HG03103 (cell line): Measurements from ENCODE around the gene CCNF.
"Not testable (repeated sequence)": the region's sequence is repeated elsewhere in the genome, so short reads cannot be mapped to it uniquely, and the experiment has no call there.

Source experiments
- ATAC-seq: cut with Tn5 transposase; IDR thresholded peaks from one replicate; pipeline ENCODE4 v1.9.1; 2021; ENCODE audit warnings: low read depth; ENCODE audit not compliant: unreplicated experiment

The CCNF gene, protein sequence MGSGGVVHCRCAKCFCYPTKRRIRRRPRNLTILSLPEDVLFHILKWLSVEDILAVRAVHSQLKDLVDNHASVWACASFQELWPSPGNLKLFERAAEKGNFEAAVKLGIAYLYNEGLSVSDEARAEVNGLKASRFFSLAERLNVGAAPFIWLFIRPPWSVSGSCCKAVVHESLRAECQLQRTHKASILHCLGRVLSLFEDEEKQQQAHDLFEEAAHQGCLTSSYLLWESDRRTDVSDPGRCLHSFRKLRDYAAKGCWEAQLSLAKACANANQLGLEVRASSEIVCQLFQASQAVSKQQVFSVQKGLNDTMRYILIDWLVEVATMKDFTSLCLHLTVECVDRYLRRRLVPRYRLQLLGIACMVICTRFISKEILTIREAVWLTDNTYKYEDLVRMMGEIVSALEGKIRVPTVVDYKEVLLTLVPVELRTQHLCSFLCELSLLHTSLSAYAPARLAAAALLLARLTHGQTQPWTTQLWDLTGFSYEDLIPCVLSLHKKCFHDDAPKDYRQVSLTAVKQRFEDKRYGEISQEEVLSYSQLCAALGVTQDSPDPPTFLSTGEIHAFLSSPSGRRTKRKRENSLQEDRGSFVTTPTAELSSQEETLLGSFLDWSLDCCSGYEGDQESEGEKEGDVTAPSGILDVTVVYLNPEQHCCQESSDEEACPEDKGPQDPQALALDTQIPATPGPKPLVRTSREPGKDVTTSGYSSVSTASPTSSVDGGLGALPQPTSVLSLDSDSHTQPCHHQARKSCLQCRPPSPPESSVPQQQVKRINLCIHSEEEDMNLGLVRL

GRCh38 chr16:2429034-2429770, at the start of gene CCNF:
Gene CCNF, plus strand, starts transcription at chr16:2429447. Its CDS starts 35 bp downstream, at chr16:2429482.
- peak; percentile 78 for ATAC-seq

- ATAC-seq, result no peak
These were observed 45.7 kb upstream of the CCNF start for GRCh38 chr16:2383501-2383900.

DNA sequence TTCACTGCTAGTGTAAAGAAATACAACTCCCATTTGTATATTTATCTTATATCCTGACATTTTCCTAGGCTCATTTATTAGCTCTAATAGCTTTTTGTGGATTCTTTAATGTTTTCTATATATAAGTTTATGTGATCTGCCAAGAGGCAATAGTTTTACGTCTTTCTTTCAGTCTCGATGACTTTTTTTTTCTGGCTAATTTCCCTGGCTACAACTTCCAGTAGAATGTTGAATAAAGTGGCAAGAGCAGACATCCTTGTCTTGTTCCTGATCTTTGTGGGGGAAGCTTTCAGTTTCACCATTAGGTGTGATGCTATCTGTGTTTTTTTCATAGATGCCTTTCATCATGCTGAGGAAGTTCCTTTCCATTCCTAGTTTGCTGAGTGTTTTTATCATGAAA, 44.8 kb upstream of the CCNF start:
- ATAC-seq, result no peak

- ATAC-seq, result no peak
These were observed 43.9 kb upstream of the CCNF start for GRCh38 chr16:2385190-2385836.

DNA sequence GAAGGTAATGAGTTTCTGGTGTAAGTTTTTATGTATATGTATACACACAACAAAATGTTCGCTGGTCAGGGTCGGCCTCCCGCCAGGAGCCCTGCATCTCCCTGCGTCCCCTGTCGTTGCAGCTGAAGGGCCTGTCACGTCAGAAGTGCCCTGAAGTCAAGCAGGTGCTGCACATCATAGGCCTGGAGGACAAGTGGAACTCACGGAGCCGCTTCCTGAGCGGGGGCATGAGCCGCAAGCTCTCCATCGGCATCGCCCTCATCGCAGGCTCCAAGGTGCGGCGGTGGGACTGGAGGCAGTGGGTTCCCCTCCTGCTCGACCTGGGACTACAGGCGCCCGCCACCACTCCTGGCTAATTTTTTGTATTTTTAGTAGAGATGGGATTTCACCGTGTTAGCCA, 43.3 kb upstream of the CCNF start:
- ATAC-seq, result not testable (repeated sequence)

DNA sequence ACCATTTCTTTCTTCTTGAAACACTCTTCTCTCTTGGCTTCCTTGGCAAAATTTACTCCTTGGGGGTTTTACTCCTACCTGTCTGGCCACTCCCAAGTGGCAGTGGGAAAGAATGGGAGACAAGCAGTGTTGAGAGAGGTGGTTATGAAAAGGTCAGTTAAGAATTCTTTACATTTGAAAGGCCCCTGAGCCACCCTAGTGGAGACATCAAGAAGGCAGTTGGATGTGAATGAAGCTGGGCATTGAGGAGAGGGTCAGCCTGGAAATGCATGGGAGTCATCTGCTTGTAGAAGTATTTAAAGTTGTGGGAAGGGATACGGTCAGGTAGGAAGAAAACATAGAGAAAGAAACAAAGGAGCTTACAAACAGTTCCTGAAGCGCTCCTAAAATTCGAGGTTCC, 42.3 kb upstream of the CCNF start:
- no peak for ATAC-seq

DNA sequence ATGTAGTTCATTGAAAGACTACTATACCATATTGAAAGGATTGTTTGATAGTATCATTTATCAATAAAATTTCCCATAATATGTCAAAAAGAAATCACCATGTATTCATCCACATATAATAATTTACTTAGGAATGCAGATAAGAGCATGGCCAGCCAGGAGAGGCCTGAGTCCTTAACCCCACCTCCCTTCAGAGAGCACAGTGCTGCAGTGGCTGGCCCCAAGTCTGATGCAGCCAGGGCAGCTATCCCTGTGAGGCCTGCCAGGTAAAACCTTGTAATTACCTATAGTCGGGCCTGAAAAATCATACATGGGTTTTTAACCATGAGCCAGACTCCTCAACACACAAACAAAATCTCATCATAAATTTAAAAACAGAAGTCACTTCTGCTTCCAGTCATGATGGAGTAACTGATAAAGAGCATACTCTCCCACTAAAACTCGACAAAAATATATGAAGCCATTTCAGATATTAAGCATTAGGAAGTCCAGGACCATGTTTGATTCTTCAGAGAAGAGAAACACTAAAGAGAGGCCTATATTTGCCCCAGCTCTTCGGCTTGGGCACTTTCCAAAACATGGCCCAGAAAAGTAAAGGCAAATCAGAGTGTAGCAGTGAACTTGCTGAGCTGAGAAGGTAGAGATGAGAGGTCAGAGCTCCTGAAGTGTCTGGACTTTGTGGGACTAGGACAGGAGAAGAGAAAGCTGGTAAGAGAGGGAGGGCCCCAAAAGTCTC, 40.9 kb upstream of the CCNF start:
- ATAC-seq, result no peak

DNA sequence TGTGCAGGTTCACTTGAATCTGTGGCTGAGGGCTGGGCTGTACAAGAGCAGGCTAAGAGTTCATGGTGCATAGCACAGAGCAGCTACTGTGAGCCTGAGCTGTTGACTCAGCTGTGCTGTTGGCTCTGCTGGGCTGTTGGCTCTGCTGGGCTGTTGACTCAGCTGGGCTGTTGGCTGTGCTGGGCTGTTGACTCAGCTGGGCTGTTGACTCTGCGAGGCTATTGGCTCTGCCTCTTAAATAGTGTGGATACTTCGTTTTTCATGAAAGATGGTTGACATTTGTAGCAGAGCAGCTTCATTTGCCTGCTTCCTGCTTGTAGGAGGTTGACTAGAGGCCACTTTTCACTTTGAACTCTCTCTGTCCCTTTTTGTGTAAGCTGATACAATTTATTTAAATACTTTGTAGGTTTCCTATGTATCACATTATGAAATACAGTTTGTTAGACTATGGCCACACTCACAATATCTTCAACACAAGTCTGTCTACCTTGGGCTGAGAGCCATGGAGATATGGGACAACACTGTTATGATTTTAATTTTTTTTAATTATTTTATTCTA, 40.3 kb upstream of the CCNF start:
- no peak for ATAC-seq

DNA sequence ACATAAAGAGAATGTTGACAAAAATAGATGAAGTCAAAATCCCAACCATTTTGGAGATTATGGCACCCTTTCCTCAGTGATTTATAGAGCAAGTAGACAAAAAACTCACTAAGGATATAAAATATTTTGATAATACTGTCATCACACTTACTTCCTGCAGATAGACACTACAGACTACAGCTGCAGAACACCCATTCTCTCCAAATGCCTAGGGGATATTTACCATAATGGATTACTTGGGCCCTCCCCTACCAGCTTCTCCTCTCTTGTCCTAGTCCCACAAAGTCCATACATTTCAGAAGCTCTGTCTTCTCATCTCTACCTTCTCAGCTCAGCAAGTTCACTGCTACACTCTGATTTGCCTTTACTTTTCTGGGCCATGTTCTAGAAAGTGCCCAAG, 37.2 kb upstream of the CCNF start:
- ATAC-seq, result no peak

DNA sequence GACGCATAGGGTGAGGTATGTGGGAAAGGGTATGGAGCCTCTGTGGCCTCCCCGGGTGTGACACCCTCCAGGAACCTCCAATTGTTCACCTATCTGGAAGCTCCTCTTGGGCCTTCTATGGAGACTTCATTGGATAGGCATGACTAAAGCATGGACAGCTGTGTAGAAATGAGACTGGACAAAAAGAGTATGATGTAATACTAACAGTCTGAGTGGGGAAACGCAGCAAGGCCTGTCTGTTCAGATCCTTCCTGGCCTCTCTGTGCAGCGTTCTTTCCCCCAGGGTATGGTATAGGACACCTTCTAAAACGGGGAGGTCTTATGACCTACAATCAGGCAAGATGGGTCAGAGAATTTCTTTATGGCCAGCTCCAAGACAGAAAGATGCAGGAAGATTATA, 30.7 kb upstream of the CCNF start:
- ATAC-seq, result no peak

- ATAC-seq, result no peak
These were observed 25.1 kb upstream of the CCNF start for GRCh38 chr16:2404099-2404498.

GRCh38 chr16:2415085-2415484, 14.2 kb upstream of the CCNF start:
- no peak for ATAC-seq

GRCh38 chr16:2420035-2420434, 9.2 kb upstream of the CCNF start:
- ATAC-seq, result no peak

GRCh38 chr16:2422123-2422867, 7.0 kb upstream of the CCNF start:
- ATAC-seq, result no peak

- no peak for ATAC-seq
These were observed 4.9 kb upstream of the CCNF start for GRCh38 chr16:2424061-2425007.

- ATAC-seq, result no peak
These were observed 4.2 kb upstream of the CCNF start for GRCh38 chr16:2425008-2425518.

DNA sequence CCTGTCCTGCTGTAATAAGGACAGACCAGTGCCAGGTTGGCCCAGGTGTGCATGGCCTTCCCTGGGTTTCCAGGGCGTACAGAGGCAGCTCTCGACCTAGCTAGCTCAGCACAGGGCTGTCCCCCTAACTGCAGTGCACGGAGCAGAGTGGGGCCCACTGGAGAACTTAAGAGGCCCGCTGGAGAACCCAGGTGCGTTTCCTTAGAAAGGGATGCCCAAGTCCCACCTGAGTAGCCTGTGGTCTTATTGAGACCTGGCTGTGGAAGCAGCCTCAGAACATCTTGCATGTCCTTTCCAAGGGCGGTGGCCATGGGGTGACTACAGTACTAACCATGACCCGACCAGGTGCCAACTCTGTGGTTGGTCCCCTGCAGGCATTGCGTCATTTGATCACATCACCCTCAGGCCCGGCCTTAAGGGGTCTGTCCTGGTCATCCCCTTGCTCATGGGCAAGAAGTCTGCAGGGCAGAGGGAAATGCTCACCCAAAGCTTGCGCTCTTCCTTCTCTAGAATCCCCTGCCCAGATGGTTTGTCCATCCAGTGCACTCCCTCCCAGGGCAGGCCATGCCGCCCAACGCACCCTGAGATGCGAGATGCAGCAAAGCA, 3.3 kb upstream of the CCNF start:
- ATAC-seq, result no peak
